ENCODE data around the gene CYB5RL.
"Not testable (repeated sequence)": the region's sequence is repeated elsewhere in the genome, so short reads cannot be mapped to it uniquely, and the experiment has no call there.

The CYB5RL gene

DNA sequence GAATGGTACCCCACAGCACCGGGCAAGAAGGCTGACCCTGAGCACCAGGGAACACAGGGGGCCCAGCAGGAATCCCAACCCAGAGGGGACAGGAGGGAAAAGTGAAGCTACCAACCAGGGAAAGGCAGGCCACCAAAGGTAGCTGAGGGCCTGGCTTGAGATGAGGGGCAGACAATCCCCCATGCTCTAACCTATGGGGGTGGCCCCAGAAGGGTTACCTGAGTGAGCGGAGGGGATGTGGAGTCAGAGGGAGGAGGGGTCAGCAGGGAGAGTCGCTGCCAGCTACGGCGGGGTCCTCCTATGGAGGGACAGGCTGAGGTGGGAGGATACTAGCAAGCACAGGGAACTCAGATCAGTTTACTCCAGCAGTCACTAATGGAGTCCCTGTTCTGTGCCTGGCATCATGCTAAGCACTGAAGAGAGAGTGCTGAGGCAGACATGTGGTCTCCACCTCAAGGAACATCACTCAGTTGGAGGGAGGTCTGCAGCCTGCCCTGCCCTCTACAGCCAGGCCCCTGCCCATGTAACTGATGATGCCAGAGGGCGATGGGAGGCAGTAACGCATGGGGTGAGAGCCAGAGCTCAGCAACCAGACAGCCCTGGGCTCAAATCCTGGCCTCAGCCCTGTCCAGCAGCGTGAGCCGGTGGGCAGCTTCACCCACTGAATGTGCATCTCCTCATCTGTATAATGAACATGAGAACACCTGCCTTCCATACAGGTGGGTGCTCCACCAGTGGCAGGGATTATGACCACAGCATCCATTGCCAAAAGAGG lies 21.3 kb downstream of the CYB5RL start:
- DNase-seq: no peak

DNA sequence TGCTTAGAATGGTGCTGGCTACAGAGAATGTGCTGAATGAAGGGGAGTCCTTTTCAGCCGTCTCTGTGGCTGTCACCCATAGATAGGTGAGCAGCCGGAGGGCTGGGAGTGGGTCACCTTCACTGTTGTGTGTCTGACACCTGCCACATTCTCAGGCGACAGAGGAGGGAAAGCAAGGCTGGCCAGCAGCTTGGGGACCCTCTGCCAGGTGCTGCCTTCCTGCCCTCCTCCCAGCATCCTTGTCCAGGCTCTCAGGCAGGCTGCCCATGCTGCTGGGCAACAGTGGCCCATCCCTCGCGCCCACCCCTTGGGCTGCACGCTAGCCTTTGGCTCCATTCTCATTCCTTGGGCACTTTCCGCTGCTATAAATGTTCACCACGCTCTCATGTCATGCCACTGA lies 22.1 kb downstream of the CYB5RL start:
- no peak for DNase-seq

DNA sequence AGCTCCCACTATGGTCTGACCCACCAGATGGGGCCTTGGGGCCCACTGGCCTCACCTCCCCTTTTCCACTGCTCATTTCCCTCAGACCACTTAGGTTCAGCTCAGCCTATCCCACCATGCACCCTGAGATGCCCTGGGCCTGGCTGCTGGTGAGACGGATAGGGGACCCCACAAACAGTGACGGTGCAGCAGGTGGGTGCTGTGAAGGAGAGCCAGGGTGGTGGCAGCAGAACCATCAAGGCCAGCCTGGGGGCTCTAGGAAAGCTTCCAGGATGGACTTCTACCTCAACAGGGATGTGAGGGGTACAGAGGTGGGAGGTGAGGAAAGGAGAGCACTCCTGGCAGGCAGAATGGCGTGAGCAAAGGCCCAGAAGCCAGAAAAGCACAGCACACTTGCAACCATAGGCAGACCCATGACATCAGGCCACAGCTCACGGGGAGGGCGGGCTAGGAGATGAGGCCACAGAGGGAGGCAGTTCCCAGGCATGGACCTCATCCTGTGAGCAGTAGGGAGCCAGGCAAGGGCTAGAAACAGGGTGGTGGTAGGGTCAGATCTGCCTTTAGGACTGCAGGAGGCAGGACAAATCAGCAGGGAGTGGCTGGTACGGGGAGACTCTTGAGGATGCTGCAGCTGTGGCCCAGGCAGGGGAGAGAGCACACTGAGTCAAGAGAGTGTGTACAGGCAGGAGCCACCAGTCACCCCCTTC lies 23.1 kb downstream of the CYB5RL start:
- DNase-seq: no peak

DNA sequence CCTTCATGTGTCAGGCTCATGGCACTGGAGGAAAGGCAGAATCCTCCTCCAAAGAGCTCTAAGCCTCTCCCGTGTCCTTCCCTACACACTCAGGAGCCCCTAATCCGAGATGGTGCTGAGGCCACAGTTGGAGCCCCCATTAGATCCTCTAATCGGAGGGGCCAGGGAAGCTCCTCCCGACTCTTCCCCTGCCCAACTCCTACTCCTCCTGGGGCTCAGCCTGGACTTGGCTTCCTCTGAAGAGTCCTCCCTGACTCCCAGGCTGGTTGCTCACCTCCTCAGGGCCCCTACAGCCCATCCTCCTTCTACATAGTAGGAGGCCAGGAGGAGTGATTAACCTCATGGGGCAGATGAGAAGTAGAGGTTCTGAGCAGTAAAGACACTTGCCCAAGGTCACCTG lies 25.7 kb downstream of the CYB5RL start:
- no peak for DNase-seq

DNA sequence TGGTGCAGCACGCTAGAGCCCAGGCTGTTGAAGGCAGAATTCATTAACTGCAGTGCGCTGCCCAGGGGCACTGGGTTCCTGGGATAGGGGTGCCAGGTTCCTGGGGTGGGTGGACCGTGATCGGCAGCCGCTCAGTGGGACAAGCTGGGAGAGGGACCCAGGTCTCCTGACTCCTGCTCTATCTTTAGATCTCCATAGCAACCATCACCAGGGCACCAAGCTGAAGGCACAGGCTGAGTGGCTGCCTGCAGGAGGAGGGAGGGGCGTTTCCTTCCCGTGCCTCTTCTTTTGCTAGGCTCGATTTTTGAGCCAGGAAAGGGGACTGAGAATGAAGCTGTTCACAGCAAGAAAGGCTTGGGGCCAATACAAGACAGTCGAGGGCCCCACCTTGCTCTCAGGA lies 26.1 kb downstream of the CYB5RL start:
- DNase-seq: no peak

DNA sequence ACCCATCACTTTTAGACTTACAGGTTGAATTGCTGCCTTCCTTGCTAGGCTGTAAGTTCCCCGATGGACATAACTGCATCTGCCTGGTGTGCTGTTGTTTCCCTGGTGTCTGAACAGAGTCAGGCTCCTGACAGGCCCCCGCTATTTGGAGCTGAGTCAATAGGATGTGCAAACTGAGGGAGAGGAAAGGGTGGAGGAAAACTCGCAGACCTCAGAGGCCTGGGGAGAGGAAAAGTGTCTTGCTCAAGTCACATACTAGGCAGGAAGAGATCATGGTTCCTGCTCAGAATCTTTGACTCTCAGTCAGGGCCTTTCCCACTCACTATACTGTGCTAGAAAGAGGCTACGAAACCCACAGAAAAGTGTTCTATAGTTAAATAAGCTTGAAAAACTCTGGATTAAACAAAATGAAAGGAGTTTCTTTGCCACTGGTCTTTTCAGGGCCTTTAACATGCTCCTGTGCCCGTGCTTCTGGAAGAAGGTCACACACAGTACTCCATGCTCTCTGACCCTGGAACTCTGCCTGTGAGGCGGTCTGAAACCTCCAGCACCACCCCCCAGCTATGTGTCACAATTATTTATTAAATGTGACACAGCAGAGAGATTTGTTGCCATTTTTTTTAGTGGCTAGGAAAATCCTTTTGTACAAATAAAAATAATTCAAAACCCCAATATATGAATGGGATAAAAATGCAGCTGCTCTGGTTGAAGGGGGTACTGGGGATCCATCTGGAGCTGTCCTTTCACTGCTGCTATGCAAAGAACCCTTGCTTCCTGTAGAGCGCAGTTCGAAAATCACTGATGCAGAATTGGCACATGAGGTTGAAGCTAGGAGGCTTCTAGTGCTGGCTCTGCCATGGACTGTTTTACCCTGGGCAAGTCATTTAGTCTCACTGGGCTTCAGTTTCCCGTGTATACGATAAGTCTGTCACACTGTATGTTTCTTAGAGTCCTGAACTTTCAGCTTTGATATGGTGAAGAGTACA lies 26.9 kb downstream of the CYB5RL start:
- DNase-seq: no peak

DNA sequence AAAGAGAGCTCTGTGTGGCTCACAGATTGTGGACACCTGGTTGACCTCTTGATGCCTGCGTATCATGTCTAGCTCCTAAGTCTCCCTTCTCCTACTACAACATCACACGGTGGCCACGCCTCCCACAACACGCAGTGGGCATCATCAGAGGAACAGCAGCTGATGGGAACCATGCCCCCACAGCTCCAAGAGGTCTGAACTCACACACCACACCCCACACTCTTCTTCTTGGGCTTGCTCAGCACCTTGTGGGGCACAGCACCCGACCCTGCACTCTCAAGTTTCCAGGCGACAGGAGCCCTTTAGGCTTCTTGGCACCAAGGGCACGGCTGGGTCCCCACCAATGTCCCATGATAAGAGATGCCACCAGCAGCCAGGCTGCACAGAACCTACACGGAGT lies 28.2 kb downstream of the CYB5RL start:
- no peak for DNase-seq

DNA sequence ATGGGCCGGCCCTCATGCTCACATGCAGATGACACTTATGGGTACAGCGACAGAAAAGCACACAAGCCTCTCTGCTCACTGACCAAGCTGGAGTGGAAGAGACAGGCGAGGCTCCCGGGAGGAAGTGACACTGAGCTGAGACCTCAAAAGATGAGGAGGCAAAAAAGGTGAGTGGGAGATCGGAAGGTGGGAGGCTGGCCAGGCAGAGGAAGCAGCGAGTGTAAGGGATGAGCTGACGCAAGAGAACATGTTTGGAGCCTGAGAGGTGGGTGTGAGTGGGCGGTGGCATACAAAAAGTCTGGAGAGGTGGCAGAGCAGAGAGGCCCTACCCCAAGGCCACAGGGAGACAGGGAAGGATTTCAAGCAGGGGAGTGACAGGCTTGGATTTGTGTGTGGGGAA lies 28.8 kb downstream of the CYB5RL start:
- DNase-seq: no peak

DNA sequence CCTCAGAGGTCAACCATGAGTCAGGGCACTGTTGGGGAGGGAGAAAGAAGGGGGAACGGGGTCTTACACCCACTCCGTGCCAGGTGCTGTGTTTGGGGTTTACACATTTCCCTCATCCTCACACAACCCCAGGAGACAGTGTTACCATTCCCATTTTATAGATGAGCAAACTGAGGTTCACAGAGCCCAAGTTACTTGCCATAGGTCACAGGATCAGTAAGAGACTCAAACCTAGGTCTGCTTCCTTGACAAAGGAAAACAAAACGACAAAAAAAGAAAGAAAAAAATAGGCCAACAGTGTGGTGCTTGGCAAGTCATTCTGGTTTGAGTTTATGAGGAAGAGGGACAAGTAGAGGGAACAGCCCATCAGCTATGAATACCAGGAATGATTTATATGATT lies 30.8 kb downstream of the CYB5RL start:
- no peak for DNase-seq

DNA sequence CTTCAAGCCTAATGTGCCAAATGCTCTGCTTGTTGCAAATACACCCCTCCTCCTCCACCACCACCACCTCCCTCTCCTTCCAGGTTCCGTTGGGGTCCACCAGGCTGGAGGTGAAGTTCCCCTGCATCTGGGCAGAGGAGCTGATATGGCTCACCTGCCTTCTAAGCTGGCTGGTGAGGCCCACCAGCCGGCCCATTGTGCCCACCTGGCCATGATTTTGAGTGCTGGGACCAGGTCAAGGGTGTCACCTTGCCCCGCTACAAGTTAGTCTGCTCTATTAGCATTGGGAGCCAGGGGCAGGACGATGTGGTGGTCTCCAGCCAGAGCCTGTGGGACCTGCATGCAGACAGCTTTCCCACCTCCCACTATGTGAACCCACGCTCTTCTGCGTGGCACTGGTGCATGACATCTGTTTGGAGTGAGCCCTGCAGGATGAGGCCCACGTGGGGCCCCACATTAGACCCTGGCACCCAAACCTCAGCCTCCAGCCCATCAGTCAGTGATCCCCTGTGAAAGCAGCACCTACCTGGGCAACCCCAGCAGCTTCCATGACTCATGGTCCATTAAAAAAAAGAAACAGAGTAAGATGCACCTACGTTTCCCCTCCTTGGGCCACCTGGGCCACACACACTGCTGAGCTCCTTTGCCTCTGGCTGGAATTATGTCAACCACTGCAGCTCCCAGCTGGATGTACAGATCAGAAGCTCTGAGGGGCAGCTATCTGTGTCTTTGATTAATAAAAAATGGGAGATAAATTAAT lies 31.4 kb downstream of the CYB5RL start:
- DNase-seq: no peak

DNA sequence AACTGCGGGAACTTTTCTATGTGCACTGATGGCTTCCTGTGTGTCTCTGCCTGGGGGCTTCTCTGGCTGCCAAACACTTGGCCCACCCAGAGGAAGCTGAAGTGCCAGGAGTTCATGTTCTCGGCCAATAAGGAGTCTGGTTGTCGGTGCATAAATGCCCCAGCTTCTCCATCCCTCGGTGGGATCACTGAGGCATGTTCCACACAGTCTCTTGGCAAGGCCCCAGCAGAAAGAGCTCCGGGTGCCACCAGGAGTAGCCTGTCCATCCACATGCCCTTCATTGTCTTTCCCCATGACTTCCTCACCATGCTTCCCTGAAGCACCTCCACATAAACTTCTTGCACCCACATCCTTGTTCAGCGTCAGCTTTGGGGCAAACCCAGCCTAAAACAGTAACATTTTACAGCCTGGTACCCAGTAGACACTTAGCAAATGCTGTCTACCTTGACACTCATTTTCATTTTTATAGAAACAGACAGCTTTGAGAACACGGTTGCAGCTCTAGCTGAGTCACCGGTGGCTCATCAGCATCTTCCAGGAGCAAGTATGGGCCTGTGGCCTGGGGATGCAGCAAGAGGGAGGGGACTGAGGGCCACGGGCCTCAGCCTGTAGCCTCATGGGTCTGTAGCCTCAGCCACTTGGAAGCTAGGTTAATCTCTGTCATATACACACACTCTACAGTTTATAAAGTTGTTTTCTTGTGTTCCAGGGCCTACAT lies 32.2 kb downstream of the CYB5RL start:
- DNase-seq: no peak

DNA sequence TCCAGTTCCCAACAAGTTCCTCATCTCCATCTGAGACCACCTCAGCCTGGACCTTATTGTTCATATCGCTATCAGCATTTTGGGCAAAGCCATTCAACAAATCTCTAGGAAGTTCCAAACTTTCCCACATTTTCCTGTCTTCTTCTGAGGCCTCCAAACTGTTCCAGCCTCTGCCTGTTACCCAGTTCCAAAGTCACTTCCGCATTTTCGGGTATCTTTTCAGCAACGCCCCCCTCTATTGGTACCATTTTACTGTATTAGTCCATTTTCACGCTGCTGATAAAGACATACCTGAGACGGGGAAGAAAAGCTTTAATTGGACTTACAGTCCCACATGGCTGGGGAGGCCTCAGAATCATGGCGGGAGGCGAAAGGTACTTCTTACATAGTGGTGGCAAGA lies 33.5 kb downstream of the CYB5RL start:
- not testable (repeated sequence) for DNase-seq

DNA sequence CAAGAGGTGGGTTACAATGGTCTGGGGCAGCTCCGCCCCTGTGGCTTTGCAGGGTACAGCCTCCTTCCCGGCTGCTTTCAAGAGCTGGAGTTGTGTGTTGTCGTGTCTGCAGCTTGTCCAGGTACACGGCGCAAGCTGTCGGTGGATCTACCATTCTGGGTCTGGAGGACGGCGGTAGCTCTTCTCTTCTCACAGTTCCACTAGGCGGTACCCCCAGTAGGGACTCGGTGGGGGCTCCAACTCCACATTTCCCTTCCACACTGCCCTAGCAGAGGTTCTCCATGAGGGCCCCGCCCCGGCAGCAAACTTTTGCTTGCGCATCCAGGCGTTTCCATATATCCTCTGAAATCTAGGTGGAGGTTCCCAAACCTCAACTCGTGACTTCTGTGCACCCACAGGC lies 34.7 kb downstream of the CYB5RL start:
- no peak for DNase-seq

DNA sequence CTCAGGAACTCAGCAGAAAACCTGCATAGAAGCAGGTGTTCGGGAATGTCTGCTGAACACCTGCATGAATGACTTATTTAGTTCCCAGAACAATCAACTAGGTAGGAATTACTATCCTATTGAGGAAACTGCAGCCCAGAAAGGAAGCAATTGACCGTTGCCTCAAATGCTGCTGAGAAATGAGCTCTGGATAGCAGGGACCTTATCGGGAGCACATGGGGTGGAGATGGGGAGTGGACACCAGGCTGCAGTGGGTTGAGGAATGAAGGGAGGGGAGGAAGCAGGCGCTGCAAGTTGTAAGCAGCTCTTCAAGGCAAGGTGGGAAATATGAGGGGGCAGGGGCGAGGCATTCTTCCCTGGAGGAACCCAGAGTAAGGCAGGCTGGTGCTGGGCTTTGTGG lies 36.3 kb downstream of the CYB5RL start:
- no peak for DNase-seq

DNA sequence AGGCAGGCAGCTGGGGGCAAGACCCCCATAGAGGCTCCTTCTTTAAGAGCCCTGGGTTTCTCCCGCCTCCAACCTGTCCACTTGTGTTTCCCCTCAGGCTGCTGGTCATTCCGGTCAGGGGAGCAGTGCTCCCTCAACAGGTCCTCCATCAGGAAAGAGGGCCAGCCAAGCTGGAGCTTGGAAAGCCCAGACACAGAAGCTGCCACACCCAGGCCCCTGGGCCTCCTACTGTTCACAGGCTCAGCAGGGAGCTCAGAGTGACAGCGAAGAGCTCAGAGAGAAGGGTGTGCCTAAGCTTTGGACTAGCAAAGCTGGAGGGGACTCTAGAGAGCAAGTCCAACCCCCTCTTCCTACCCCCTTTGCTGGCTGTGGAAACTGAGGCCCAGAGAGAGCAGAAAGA lies 36.8 kb downstream of the CYB5RL start:
- DNase-seq: no peak

DNA sequence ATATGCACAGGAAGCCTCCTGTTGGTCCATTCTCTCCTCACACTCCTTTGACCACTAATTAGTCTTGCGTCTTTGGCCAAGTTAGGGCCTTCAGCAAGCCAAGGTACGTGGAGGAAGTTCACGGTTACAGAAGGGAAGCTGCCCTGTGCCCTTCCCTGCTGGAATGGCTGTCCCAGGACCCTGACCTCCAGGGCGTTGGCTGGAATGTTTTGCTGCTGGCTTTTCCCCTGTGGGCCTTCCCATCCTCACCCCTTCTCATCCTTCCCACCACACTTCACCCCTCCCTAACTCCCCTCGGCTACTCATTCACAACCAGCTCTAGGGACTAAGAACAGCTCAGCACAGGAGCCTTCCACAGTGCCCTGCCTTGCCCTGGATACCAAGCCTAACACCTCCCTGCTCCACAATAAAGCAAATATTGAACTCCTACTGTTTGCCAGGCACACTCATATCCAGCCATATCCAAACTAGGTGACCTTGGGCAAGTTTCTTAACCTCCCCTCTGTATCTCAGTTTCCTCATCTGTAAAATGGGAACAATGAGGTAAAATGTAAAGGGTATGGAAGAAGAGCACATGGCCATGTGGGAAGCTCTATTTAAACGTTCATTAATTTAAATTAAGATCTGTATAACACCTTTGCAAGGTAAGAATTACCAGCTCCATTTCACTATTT lies 38.2 kb downstream of the CYB5RL start:
- no peak for DNase-seq

DNA sequence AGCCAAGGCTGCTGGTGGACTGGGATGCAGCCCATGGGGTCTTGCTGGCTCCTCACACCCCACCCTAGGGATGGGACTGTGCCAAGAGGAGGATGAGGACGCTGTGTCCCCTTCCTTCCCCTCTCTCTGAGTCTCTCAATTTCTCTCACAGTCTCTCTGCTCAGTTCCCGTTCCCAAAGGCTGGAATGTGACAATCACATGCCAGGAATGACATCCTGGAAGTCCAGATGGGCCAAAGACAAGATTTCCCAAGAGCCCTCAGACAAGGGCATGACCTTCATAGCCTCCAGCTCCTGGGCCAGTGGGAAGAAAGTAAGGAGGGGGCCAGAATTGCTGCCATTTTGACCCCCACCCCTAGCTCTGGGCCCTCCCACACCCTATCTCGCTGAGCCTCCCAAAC lies 39.5 kb downstream of the CYB5RL start:
- no peak for DNase-seq

DNA sequence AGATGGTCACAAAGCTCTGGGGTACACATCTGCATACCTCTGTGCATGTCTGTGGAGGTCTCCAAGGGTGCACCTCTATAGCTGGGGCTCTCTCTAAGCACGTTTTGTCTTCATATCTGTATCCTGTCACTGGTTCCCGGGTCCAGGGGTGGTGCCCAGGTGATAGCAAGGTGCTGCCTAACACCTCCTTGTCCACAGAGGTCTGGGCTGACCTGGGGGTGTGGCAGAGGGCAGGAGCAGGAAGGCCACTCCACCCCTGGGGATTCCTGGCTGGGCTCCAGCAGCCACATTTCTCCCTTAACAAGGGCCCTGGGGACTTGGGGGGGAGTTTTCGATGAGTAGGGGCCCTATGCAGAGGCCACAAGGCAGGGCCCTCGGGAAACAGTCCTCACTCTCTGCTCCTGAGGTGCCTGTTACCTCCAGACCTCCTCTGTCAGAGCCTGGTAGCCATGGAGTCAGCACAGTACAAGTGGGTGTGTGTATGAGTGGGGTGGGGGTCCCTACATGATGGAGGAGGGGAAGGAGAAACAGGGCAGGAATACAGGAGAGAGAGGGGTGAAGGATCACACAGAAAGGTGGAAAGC lies 40.0 kb downstream of the CYB5RL start:
- no peak for DNase-seq

DNA sequence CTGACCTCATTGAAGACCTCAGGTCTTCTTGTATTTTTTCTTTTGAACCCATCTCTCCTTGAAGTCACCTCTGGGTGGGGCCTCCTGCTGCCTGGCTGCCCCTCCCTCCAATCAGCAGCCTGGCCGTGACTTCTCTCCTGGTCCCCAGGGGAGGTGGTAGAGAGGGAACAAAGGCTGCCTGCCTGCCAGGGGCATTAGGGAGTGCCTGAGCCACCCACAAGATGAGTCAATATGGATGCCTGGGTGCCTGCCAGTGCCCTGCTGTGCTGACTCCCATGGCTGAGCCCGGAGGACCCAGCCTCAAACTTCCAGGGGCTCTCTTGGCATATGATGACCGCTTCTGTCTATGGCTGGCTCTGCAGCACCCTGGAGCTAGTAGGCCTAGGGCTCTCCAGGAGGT lies 41.8 kb downstream of the CYB5RL start:
- DNase-seq: no peak

DNA sequence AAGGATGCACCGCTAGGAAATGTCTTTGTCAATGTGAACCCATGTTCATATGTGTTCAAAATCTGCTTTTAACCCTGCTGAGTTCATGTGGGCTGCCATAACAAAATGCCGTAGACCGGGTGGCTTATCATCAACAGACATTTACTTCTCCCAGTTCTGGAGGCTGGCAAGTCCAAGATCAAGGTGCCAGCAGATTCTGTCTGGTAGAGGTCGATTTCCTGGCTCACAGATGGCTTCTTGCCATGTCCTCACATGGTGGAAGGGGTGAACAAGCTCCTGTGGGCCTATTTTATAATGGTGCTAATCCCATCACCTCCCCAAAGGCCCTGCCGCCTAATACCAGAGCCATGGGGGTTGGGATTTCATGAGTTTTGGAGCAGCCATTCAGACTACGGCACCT lies 42.4 kb downstream of the CYB5RL start:
- no peak for DNase-seq

DNA sequence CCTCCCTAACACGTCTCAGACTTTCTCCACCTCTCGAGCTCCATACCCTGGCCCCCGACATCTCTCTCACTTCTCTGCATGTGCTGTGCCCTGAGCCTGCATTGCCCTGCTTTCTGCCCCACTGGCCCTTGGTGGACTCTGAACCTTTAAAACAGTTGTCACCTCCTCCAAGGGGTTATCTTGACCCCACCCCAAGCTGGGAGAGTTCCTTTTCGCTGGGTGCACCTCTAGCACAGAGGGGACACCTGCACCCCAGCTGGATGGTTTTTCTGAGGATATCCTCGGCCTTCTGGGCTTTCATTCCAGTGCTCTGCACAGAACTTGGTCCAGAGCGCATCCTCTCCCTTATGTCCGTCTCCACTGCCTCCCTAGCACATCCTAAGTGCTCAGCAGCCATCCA lies 42.8 kb downstream of the CYB5RL start:
- no peak for DNase-seq

All from NCI-H510A (cell line).